B cell (primary cell): ENCODE data around the gene PPP1R12C. TPM values are rescaled to one million over a fixed set of nuclear protein-coding genes. Genes with fewer than 3 reads are reported as not detected.

ENCODE experiments used
- ATAC-seq: fragments of 200-7000 bp; cut with Tn5 transposase; one replicate; pipeline ENCODE4 v1.10.0; 2021; ENCODE audit warnings: low read depth, mild to moderate bottlenecking, moderate number of reproducible peaks, moderate library complexity
- CTCF ChIA-PET: fragments of 350-600 bp; sonication (Branson Sonifier 250); formaldehyde crosslinking; loops from one replicate; lab custom pipeline; 2021; ENCODE audit warnings: antibody characterized with exemption, inconsistent platforms; lab: Charles Lee
- POLR2A ChIA-PET: fragments of 350-600 bp; sonication (Branson Sonifier 250); formaldehyde crosslinking; loops from one replicate; lab custom pipeline; 2021; ENCODE audit warnings: antibody characterized with exemption; lab: Charles Lee
- DNase-seq: peaks from one replicate; pipeline ENCODE4 v3.0.0; 2013
- H2AFZ ChIP-seq: 2 replicates; pipeline ENCODE4 v1.6.1; 2012; ENCODE audit warnings: mild to moderate bottlenecking, low read depth, low read length; ENCODE audit not compliant: insufficient read depth, poor library complexity, severe bottlenecking
- H3K27ac ChIP-seq, 2 donors: 1 replicate in 1 of 2; 2 replicates in 1 of 2; pipeline ENCODE4 v1.5.1; 2012 to 2013; ENCODE audit warnings: low read length in 2 of 2, mild to moderate bottlenecking in 2 of 2, moderate library complexity in 1 of 2
- H3K27me3 ChIP-seq, 4 experiments: fragments of 200-600 bp in 1 of 4; sonication (generic) in 1 of 4; replicated peaks in 1 of 4; 1 replicate in 2 of 4; 2 replicates in 2 of 4; pipeline versions ENCODE4 v1.6.1 to v1.7.0; 2013 to 2016; ENCODE audit warnings: low read length in 3 of 4, mild to moderate bottlenecking in 2 of 4, mixed read lengths in 1 of 4, moderate library complexity in 1 of 4; ENCODE audit not compliant: insufficient read depth in 4 of 4, control insufficient read depth in 3 of 4; ENCODE audit errors: control extremely low read depth in 1 of 4
- H3K36me3 ChIP-seq, 2 experiments: replicated peaks in 1 of 2; 1 replicate in 1 of 2; 2 replicates in 1 of 2; pipeline versions ENCODE4 v1.6.1 to v1.7.1; 2013; ENCODE audit warnings: low read length in 1 of 2; ENCODE audit not compliant: insufficient read depth in 2 of 2, control insufficient read depth in 1 of 2; ENCODE audit errors: control extremely low read depth in 1 of 2, extremely low read depth in 1 of 2
- H3K4me1 ChIP-seq, 2 donors: fragments of 200-600 bp in 1 of 2; sonication (generic) in 1 of 2; 1 replicate in 1 of 2; 2 replicates in 1 of 2; pipeline versions ENCODE4 v1.5.1 to v1.6.1; 2013 to 2017; ENCODE audit warnings: low read length in 2 of 2; ENCODE audit not compliant: control insufficient read depth in 2 of 2, insufficient read depth in 2 of 2
- H3K4me2 ChIP-seq: replicated peaks from 2 replicates; pipeline ENCODE3; 2012; ENCODE audit warnings: mild to moderate bottlenecking, low read depth, low read length; ENCODE audit not compliant: poor library complexity, severe bottlenecking
- H3K4me3 ChIP-seq, 5 experiments: fragments of 200-600 bp in 1 of 5; sonication (generic) in 1 of 5; 1 replicate in 3 of 5; 2 replicates in 2 of 5; pipeline versions ENCODE4 v1.5.1 to v1.7.0; 2011 to 2016; ENCODE audit warnings: low read length in 4 of 5, mild to moderate bottlenecking in 4 of 5, low read depth in 2 of 5, control low read depth in 1 of 5, moderate library complexity in 1 of 5; ENCODE audit not compliant: insufficient read depth in 1 of 5; ENCODE audit errors: control extremely low read depth in 1 of 5, extremely low read depth in 1 of 5
- H3K79me2 ChIP-seq: fragments of 200-600 bp; sonication (generic); one replicate; pipeline ENCODE4 v1.6.0; 2016; ENCODE audit warnings: low read length; ENCODE audit not compliant: control insufficient read depth, insufficient read depth
- H3K9ac ChIP-seq: fragments of 200-600 bp; sonication (generic); 2 replicates; pipeline ENCODE4 v1.6.1; 2017; ENCODE audit warnings: mild to moderate bottlenecking, low read length, moderate library complexity
- H3K9me3 ChIP-seq, 3 donors: one replicate each; pipeline versions ENCODE4 v1.6.1 to v1.7.1; 2013; ENCODE audit warnings: low read length in 2 of 3; ENCODE audit not compliant: control insufficient read depth in 2 of 3, insufficient read depth in 1 of 3; ENCODE audit errors: control extremely low read depth in 1 of 3
- H4K20me1 ChIP-seq: 2 replicates; pipeline ENCODE4 v1.6.0; 2012; ENCODE audit warnings: mild to moderate bottlenecking, low read length; ENCODE audit not compliant: insufficient read depth, control insufficient read depth, poor library complexity, severe bottlenecking
- H3K27ac Mint-ChIP-seq: one replicate; pipeline ENCODE4 v1.8.0; 2021; ENCODE audit warnings: mixed read lengths
- H3K27me3 Mint-ChIP-seq: one replicate; pipeline ENCODE4 v1.8.0; 2021; ENCODE audit warnings: mixed read lengths
- H3K4me1 Mint-ChIP-seq: one replicate; pipeline ENCODE4 v1.8.0; 2021; ENCODE audit warnings: mixed read lengths
- H3K4me3 Mint-ChIP-seq: one replicate; pipeline ENCODE4 v1.8.0; 2021; ENCODE audit warnings: mixed read lengths
- H3K9me3 Mint-ChIP-seq: one replicate; pipeline ENCODE4 v1.8.0; 2022; ENCODE audit warnings: mixed read lengths; ENCODE audit not compliant: insufficient read depth
- CTCF ChIP-seq: fragments of 200-600 bp; IDR thresholded peaks from one replicate; pipeline ENCODE4 v1.8.0; 2022; ENCODE audit warnings: antibody characterized with exemption, mild to moderate bottlenecking
- EZH2 ChIP-seq: IDR thresholded peaks from 2 replicates; pipeline ENCODE4 v1.6.1; 2012; ENCODE audit warnings: borderline replicate concordance, low read depth, mild to moderate bottlenecking, moderate library complexity, low read length; ENCODE audit not compliant: insufficient read depth, poor library complexity, severe bottlenecking
- WGBS: methylation state at CpG from one replicate; pipeline ENCODE4 v1.1.5; 2013; ENCODE audit warnings: missing lambda C conversion rate; ENCODE audit not compliant: insufficient coverage; 5-methylcytosine and 5-hydroxymethylcytosine counted together
- intact Hi-C: fragments of 100-400 bp; cut with micrococcal nuclease; formaldehyde crosslinking; loops from one replicate; pipeline ENCODE4 v1.10.0; 2022
- polyA plus RNA-seq: library from polyadenylated mRNA; depleted of rRNA; stranded (reverse); fragments of >200 nt; gene quantifications from 2 replicates; pipeline ENCODE4 v1.2.3, GENCODE V29; 2012
- total RNA-seq, 2 donors: library from RNA; stranded (reverse); fragments of 120-200 nt in 1 of 2; gene quantifications; 1 replicate in 1 of 2; 2 replicates in 1 of 2; pipeline versions ENCODE4 v1.2.3 to v1.2.4, GENCODE V29; 2013 to 2022

Gene PPP1R12C
- total and polyA plus RNA-seq, 2 donors (not counting 1 experiment from before 2014, with no cell fraction given) = 145 to 179 TPM

DNA sequence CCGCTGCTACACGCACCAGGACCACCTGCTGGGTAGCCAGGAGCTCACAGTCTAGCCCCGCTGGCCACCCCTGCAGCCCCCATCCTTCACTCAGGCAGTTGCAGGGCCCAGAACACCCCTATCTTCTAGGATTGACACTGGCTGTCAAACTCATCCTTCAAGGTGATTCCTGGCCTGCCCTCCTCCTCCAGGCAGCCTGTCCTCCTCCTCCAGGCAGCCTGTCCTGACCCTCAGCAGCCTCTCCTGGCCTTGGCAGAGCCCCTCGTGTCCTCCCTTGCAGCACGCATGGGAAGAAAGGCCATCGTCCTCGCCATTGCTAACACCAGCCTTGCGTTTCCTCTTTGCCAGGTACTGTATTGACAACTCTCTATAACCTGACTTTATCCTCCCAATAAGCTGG is 45.5 kb downstream of the PPP1R12C start:
- no peak overlapping the region for H3K27ac ChIP-seq
- no peaks in the 10 kb centered on the region for H3K36me3 ChIP-seq
- Mint-ChIP-seq H3K27me3 (peaks cover 63% of the 10 kb centered on the region), H3K4me1 (peaks cover 9% of the 10 kb centered on the region), H3K9me3 (no peaks in the 10 kb centered on the region), H3K4me3 (no peak overlapping the region), H3K27ac (no peak overlapping the region)
- no peaks in the 10 kb centered on the region for H4K20me1 ChIP-seq
- H2AFZ ChIP-seq = no peak overlapping the region
- H3K27me3 ChIP-seq = peaks cover 0 to 66% (median 26%) of the 10 kb centered on the region in 4 experiments
- no peak overlapping the region for H3K4me3 ChIP-seq
- CTCF ChIA-PET = no interaction called here
- H3K79me2 ChIP-seq = no peaks in the 10 kb centered on the region
- H3K4me2 ChIP-seq = no peak overlapping the region
- no peak overlapping the region for H3K9ac ChIP-seq
- POLR2A ChIA-PET = no interaction called here
- intact Hi-C loops = no loop called here
- WGBS = 80% methylated on average over 1 of the region's 8 CpGs
- ATAC-seq (no peak), DNase-seq (no peak)
- peaks cover 0 to 34% (median 2%) of the 10 kb centered on the region in 3 donors for H3K9me3 ChIP-seq
- TF ChIP-seq CTCF (no peak), EZH2 (no peak)
- peaks cover 10% of the 10 kb centered on the region in 2 donors for H3K4me1 ChIP-seq

GRCh38 chr19:55071129-55071502 is 46.3 kb downstream of the PPP1R12C start:
- H3K4me2 ChIP-seq = no peak overlapping the region
- Mint-ChIP-seq H3K9me3 (no peaks in the 10 kb centered on the region), H3K27me3 (peaks cover 59% of the 10 kb centered on the region), H3K4me3 (no peak overlapping the region), H3K4me1 (peaks cover 9% of the 10 kb centered on the region), H3K27ac (no peak overlapping the region)
- ChIA-PET CTCF (no interaction called here), POLR2A (no interaction called here)
- H2AFZ ChIP-seq = no peak overlapping the region
- no peaks in the 10 kb centered on the region for H3K36me3 ChIP-seq
- peaks cover 0 to 34% (median 2%) of the 10 kb centered on the region in 3 donors for H3K9me3 ChIP-seq
- DNase-seq (no peak), ATAC-seq (no peak)
- H3K4me3 ChIP-seq = no peak overlapping the region
- 73% methylated on average over 5 of the region's 8 CpGs for WGBS
- no peak overlapping the region for H3K9ac ChIP-seq
- peaks cover 10% of the 10 kb centered on the region in 2 donors for H3K4me1 ChIP-seq
- H3K27ac ChIP-seq = no peak overlapping the region
- no peak for TF ChIP-seq EZH2
- no peak for TF ChIP-seq CTCF
- H4K20me1 ChIP-seq = no peaks in the 10 kb centered on the region
- intact Hi-C loops = no loop called here
- H3K79me2 ChIP-seq = no peaks in the 10 kb centered on the region
- H3K27me3 ChIP-seq = peaks cover 0 to 64% (median 26%) of the 10 kb centered on the region in 4 experiments
